B cell (primary cell): ENCODE measurements around the gene OR4K15. TPM values are rescaled to one million over a fixed set of nuclear protein-coding genes. Genes with fewer than 3 reads are reported as not detected.

ENCODE experiments used
- ATAC-seq: fragments of 200-7000 bp; cut with Tn5 transposase; one replicate; pipeline ENCODE4 v1.10.0; 2021; ENCODE audit warnings: low read depth, mild to moderate bottlenecking, moderate number of reproducible peaks, moderate library complexity
- CTCF ChIA-PET: fragments of 350-600 bp; sonication (Branson Sonifier 250); formaldehyde crosslinking; loops from one replicate; lab custom pipeline; 2021; ENCODE audit warnings: antibody characterized with exemption, inconsistent platforms; lab: Charles Lee
- POLR2A ChIA-PET: fragments of 350-600 bp; sonication (Branson Sonifier 250); formaldehyde crosslinking; loops from one replicate; lab custom pipeline; 2021; ENCODE audit warnings: antibody characterized with exemption; lab: Charles Lee
- DNase-seq: peaks from one replicate; pipeline ENCODE4 v3.0.0; 2013
- H2AFZ ChIP-seq: 2 replicates; pipeline ENCODE4 v1.6.1; 2012; ENCODE audit warnings: mild to moderate bottlenecking, low read depth, low read length; ENCODE audit not compliant: insufficient read depth, poor library complexity, severe bottlenecking
- H3K27ac ChIP-seq, 2 donors: 1 replicate in 1 of 2; 2 replicates in 1 of 2; pipeline ENCODE4 v1.5.1; 2012 to 2013; ENCODE audit warnings: low read length in 2 of 2, mild to moderate bottlenecking in 2 of 2, moderate library complexity in 1 of 2
- H3K27me3 ChIP-seq, 4 experiments: fragments of 200-600 bp in 1 of 4; sonication (generic) in 1 of 4; replicated peaks in 1 of 4; 1 replicate in 2 of 4; 2 replicates in 2 of 4; pipeline versions ENCODE4 v1.6.1 to v1.7.0; 2013 to 2016; ENCODE audit warnings: low read length in 3 of 4, mild to moderate bottlenecking in 2 of 4, mixed read lengths in 1 of 4, moderate library complexity in 1 of 4; ENCODE audit not compliant: insufficient read depth in 4 of 4, control insufficient read depth in 3 of 4; ENCODE audit errors: control extremely low read depth in 1 of 4
- H3K36me3 ChIP-seq, 2 experiments: replicated peaks in 1 of 2; 1 replicate in 1 of 2; 2 replicates in 1 of 2; pipeline versions ENCODE4 v1.6.1 to v1.7.1; 2013; ENCODE audit warnings: low read length in 1 of 2; ENCODE audit not compliant: insufficient read depth in 2 of 2, control insufficient read depth in 1 of 2; ENCODE audit errors: control extremely low read depth in 1 of 2, extremely low read depth in 1 of 2
- H3K4me1 ChIP-seq, 2 donors: fragments of 200-600 bp in 1 of 2; sonication (generic) in 1 of 2; 1 replicate in 1 of 2; 2 replicates in 1 of 2; pipeline versions ENCODE4 v1.5.1 to v1.6.1; 2013 to 2017; ENCODE audit warnings: low read length in 2 of 2; ENCODE audit not compliant: control insufficient read depth in 2 of 2, insufficient read depth in 2 of 2
- H3K4me2 ChIP-seq: replicated peaks from 2 replicates; pipeline ENCODE3; 2012; ENCODE audit warnings: mild to moderate bottlenecking, low read depth, low read length; ENCODE audit not compliant: poor library complexity, severe bottlenecking
- H3K4me3 ChIP-seq, 5 experiments: fragments of 200-600 bp in 1 of 5; sonication (generic) in 1 of 5; 1 replicate in 3 of 5; 2 replicates in 2 of 5; pipeline versions ENCODE4 v1.5.1 to v1.7.0; 2011 to 2016; ENCODE audit warnings: low read length in 4 of 5, mild to moderate bottlenecking in 4 of 5, low read depth in 2 of 5, control low read depth in 1 of 5, moderate library complexity in 1 of 5; ENCODE audit not compliant: insufficient read depth in 1 of 5; ENCODE audit errors: control extremely low read depth in 1 of 5, extremely low read depth in 1 of 5
- H3K79me2 ChIP-seq: fragments of 200-600 bp; sonication (generic); one replicate; pipeline ENCODE4 v1.6.0; 2016; ENCODE audit warnings: low read length; ENCODE audit not compliant: control insufficient read depth, insufficient read depth
- H3K9ac ChIP-seq: fragments of 200-600 bp; sonication (generic); 2 replicates; pipeline ENCODE4 v1.6.1; 2017; ENCODE audit warnings: mild to moderate bottlenecking, low read length, moderate library complexity
- H3K9me3 ChIP-seq, 3 donors: one replicate each; pipeline versions ENCODE4 v1.6.1 to v1.7.1; 2013; ENCODE audit warnings: low read length in 2 of 3; ENCODE audit not compliant: control insufficient read depth in 2 of 3, insufficient read depth in 1 of 3; ENCODE audit errors: control extremely low read depth in 1 of 3
- H4K20me1 ChIP-seq: 2 replicates; pipeline ENCODE4 v1.6.0; 2012; ENCODE audit warnings: mild to moderate bottlenecking, low read length; ENCODE audit not compliant: insufficient read depth, control insufficient read depth, poor library complexity, severe bottlenecking
- H3K27ac Mint-ChIP-seq: one replicate; pipeline ENCODE4 v1.8.0; 2021; ENCODE audit warnings: mixed read lengths
- H3K27me3 Mint-ChIP-seq: one replicate; pipeline ENCODE4 v1.8.0; 2021; ENCODE audit warnings: mixed read lengths
- H3K4me1 Mint-ChIP-seq: one replicate; pipeline ENCODE4 v1.8.0; 2021; ENCODE audit warnings: mixed read lengths
- H3K4me3 Mint-ChIP-seq: one replicate; pipeline ENCODE4 v1.8.0; 2021; ENCODE audit warnings: mixed read lengths
- H3K9me3 Mint-ChIP-seq: one replicate; pipeline ENCODE4 v1.8.0; 2022; ENCODE audit warnings: mixed read lengths; ENCODE audit not compliant: insufficient read depth
- EZH2 ChIP-seq: IDR thresholded peaks from 2 replicates; pipeline ENCODE4 v1.6.1; 2012; ENCODE audit warnings: borderline replicate concordance, low read depth, mild to moderate bottlenecking, moderate library complexity, low read length; ENCODE audit not compliant: insufficient read depth, poor library complexity, severe bottlenecking
- WGBS: methylation state at CpG from one replicate; pipeline ENCODE4 v1.1.5; 2013; ENCODE audit warnings: missing lambda C conversion rate; ENCODE audit not compliant: insufficient coverage; 5-methylcytosine and 5-hydroxymethylcytosine counted together
- intact Hi-C: fragments of 100-400 bp; cut with micrococcal nuclease; formaldehyde crosslinking; loops from one replicate; pipeline ENCODE4 v1.10.0; 2022
- polyA plus RNA-seq: library from polyadenylated mRNA; depleted of rRNA; stranded (reverse); fragments of >200 nt; gene quantifications from 2 replicates; pipeline ENCODE4 v1.2.3, GENCODE V29; 2012
- total RNA-seq, 2 donors: library from RNA; stranded (reverse); fragments of 120-200 nt in 1 of 2; gene quantifications; 1 replicate in 1 of 2; 2 replicates in 1 of 2; pipeline versions ENCODE4 v1.2.3 to v1.2.4, GENCODE V29; 2013 to 2022
- TF ChIP-seq, protein P1 (sequence below): fragments of 200-600 bp; IDR thresholded peaks from one replicate; pipeline ENCODE4 v1.8.0; 2022; ENCODE audit warnings: antibody characterized with exemption, mild to moderate bottlenecking

OR4K15 gene
- total and polyA plus RNA-seq, 2 donors (not counting 1 experiment from before 2014, with no cell fraction given), result not detected

DNA sequence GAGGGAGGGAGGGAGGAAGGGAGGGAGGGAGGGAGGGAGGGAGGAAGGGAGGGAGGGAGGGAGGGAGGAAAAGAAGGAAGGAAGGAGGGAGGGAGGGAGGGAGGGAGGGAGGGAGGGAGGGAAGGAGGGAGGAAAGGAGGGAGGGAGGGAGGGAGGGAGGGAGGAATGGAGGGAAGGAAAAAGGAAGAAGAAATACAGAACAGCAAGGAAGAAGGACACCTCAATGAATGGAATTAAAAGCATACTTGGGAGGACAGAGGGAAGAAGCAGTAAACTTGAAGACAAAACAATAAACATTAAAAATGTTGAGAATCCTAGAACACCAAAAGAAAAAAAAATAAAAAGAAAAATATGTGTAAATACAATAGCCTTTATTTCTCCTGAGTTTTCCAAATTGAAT, 32.8 kb downstream of the OR4K15 start:
- no peak overlapping the region for H3K4me2 ChIP-seq
- H2AFZ ChIP-seq, result no peak overlapping the region
- ChIA-PET POLR2A (no interaction called here), CTCF (no interaction called here)
- no peaks in the 10 kb centered on the region for H4K20me1 ChIP-seq
- ATAC-seq (no peak), DNase-seq (no peak)
- no peaks in the 10 kb centered on the region for H3K27me3 ChIP-seq
- intact Hi-C loops, result no loop called here
- H3K9ac ChIP-seq, result no peak overlapping the region
- no peaks in the 10 kb centered on the region for H3K27me3 Mint-ChIP-seq
- no peak for TF ChIP-seq EZH2
- TF ChIP-seq, protein P1, sequence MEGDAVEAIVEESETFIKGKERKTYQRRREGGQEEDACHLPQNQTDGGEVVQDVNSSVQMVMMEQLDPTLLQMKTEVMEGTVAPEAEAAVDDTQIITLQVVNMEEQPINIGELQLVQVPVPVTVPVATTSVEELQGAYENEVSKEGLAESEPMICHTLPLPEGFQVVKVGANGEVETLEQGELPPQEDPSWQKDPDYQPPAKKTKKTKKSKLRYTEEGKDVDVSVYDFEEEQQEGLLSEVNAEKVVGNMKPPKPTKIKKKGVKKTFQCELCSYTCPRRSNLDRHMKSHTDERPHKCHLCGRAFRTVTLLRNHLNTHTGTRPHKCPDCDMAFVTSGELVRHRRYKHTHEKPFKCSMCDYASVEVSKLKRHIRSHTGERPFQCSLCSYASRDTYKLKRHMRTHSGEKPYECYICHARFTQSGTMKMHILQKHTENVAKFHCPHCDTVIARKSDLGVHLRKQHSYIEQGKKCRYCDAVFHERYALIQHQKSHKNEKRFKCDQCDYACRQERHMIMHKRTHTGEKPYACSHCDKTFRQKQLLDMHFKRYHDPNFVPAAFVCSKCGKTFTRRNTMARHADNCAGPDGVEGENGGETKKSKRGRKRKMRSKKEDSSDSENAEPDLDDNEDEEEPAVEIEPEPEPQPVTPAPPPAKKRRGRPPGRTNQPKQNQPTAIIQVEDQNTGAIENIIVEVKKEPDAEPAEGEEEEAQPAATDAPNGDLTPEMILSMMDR, result no peak
- no peaks in the 10 kb centered on the region for H3K4me1 ChIP-seq
- no peaks in the 10 kb centered on the region for H3K36me3 ChIP-seq
- peaks cover 0 to 3% (median 0%) of the 10 kb centered on the region in 3 donors for H3K9me3 ChIP-seq
- no peak overlapping the region for H3K4me3 ChIP-seq
- H3K79me2 ChIP-seq, result no peaks in the 10 kb centered on the region
- no peaks in the 10 kb centered on the region for H3K9me3 Mint-ChIP-seq
- H3K27ac ChIP-seq, result no peak overlapping the region
- no peak overlapping the region for H3K27ac Mint-ChIP-seq
- no peak overlapping the region for H3K4me3 Mint-ChIP-seq
- H3K4me1 Mint-ChIP-seq, result no peaks in the 10 kb centered on the region

DNA sequence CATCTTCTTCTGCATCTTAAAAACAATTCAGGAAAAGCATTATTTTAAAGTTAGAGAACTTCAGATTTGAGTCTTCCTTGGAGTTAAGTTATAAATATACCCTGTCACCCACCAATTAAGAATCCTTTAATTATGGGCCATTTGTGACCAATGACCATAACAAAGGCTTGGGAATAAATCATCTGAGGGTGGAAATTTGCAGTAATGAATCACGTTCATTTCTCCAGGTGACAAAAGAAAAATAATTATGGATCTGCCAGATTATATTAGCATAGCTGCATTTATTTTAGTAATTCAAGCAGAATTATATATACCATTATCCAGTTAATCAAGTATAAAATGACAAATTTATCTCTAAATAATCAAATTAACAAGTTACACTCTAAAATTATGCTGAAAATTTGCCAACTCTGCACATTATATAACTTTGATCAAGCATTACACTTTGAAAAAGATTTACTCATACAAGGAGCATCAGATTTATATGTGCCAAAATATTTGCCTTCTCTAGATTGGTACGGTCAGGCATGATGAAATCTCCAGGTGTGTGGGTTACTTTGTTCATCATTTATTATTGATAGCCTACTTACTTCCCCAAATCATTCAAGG, 44.0 kb downstream of the OR4K15 start, which contains the start of gene OR4K14:
Gene OR4K14 (minus strand): TSS at position 51 of the 609 bp plus-strand sequence. CDS start 4,114 bp downstream, outside the sequence.
- Mint-ChIP-seq H3K4me1 (no peaks in the 10 kb centered on the region), H3K27me3 (no peaks in the 10 kb centered on the region), H3K4me3 (no peak within 1 kb of the TSS), H3K9me3 (no peaks in the 10 kb centered on the region), H3K27ac (no peak within 1 kb of the TSS)
- TF ChIP-seq, protein P1, result no peak
- no peak for TF ChIP-seq EZH2
- intact Hi-C loops, result no loop called here
- Histone ChIP-seq H3K4me3 (no peak within 1 kb of the TSS), H3K4me1 (no peaks in the 10 kb centered on the region), H3K36me3 (no peaks in the 10 kb centered on the region), H3K27ac (no peak within 1 kb of the TSS), H3K9ac (no peak within 1 kb of the TSS), H4K20me1 (no peaks in the 10 kb centered on the region), H3K9me3 (peaks cover 0 to 2% (median 0%) of the 10 kb centered on the region in 3 donors), H3K79me2 (no peaks in the 10 kb centered on the region), H3K27me3 (no peaks in the 10 kb centered on the region), H3K4me2 (no peak within 1 kb of the TSS), H2AFZ (no peak within 1 kb of the TSS)
- DNase-seq, result no peak
- no CpG with 5 or more reads among the region's 2 CpGs for WGBS
- CTCF ChIA-PET, result no interaction called here
- no peak for ATAC-seq
- POLR2A ChIA-PET, result no interaction called here
